SU-DHL-6 (cell line): ENCODE results near the gene STK11.

ENCODE experiments used
- EZH2phosphoT487 ChIP-seq: fragments of 200-600 bp; sonication (generic), shearing (Covaris generic); conservative IDR thresholded peaks from 2 replicates; pipeline ENCODE4 v1.6.1; 2018; ENCODE audit warnings: mild to moderate bottlenecking, antibody characterized with exemption, low read length, moderate library complexity, mixed read lengths
- TF ChIP-seq, protein P1 (sequence below): fragments of 200-600 bp; sonication (generic); IDR thresholded peaks from one replicate; pipeline ENCODE4 v1.5.1; 2017; ENCODE audit warnings: antibody characterized with exemption, mild to moderate bottlenecking, low read length, moderate library complexity; ENCODE audit not compliant: insufficient read depth, poor library complexity, severe bottlenecking

DNA sequence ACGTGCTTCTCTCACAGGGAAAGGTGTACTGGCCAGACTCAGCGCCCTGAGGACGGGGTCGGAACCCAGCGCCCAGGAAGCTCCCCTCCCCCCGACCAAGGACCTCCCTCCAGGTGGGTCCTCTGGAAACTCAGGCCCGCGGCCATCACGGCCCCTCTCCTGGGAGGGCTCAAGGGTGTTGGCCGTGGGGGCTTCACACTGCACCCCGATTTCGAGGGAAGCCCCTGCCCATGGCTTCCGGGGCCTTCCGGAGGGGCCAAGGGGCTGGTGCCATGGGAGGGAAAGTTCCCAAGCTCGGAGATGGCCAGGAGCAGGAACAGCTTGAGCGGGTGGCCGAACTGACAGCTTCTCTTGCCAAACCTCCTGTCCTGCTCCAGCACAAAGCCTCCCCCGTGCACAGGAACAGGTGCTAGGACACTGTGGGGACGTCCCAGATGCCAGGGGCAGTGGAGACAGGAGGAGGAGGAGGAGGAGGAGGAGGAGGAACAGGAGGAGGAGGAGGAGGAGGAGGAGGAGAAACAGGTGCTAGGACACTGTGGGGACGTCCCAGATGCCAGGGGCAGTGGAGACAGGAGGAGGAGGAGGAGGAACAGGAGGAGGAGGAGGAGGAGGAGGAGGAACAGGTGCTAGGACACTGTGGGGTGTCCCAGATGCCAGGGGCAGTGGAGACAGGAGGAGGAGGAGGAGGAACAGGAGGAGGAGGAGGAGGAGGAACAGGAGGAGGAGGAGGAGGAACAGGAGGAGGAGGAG is 41.5 kb upstream of the STK11 start:
- TF ChIP-seq, protein P1, sequence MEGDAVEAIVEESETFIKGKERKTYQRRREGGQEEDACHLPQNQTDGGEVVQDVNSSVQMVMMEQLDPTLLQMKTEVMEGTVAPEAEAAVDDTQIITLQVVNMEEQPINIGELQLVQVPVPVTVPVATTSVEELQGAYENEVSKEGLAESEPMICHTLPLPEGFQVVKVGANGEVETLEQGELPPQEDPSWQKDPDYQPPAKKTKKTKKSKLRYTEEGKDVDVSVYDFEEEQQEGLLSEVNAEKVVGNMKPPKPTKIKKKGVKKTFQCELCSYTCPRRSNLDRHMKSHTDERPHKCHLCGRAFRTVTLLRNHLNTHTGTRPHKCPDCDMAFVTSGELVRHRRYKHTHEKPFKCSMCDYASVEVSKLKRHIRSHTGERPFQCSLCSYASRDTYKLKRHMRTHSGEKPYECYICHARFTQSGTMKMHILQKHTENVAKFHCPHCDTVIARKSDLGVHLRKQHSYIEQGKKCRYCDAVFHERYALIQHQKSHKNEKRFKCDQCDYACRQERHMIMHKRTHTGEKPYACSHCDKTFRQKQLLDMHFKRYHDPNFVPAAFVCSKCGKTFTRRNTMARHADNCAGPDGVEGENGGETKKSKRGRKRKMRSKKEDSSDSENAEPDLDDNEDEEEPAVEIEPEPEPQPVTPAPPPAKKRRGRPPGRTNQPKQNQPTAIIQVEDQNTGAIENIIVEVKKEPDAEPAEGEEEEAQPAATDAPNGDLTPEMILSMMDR = no peak
- TF ChIP-seq EZH2phosphoT487 = no peak
